ENCODE results near the gene ABCA1.

GRCh38 chr9:104871961-104872527 is 55.9 kb downstream of the ABCA1 start:
- no peak for TF ChIP-seq POLR2AphosphoS5 (IDR thresholded peaks at IDR 0.05; ENCODE audit: borderline replicate concordance, low read depth, low read length)
- no peak for TF ChIP-seq EZH2 (IDR thresholded peaks at IDR 0.05)
- TF ChIP-seq FOXP2 (optimal IDR thresholded peaks at IDR 0.05; ENCODE audit: control extremely low read depth, extremely low read length, insufficient read depth) = no peak
